Glutamatergic neuron (in vitro differentiated cells): ENCODE data around the gene NPM3. TPM values are rescaled to one million over a fixed set of nuclear protein-coding genes. Genes with fewer than 3 reads are reported as not detected.

ENCODE experiments used
- DNase-seq: peaks from one replicate; pipeline ENCODE4 v3.0.0; 2022
- H3K27ac Mint-ChIP-seq: one replicate; pipeline ENCODE4 v1.8.0; 2020; ENCODE audit warnings: mild to moderate bottlenecking, mixed read lengths, inconsistent platforms; ENCODE audit not compliant: unreplicated experiment
- H3K27me3 Mint-ChIP-seq: one replicate; pipeline ENCODE4 v1.8.0; 2020; ENCODE audit warnings: mild to moderate bottlenecking, moderate library complexity, mixed read lengths, inconsistent platforms; ENCODE audit not compliant: unreplicated experiment
- H3K36me3 Mint-ChIP-seq: one replicate; pipeline ENCODE4 v1.8.0; 2020; ENCODE audit warnings: mild to moderate bottlenecking, mixed read lengths, inconsistent platforms; ENCODE audit not compliant: unreplicated experiment
- H3K4me1 Mint-ChIP-seq: one replicate; pipeline ENCODE4 v1.8.0; 2020; ENCODE audit warnings: mild to moderate bottlenecking, low read depth, mixed read lengths, inconsistent platforms; ENCODE audit not compliant: unreplicated experiment
- H3K4me3 Mint-ChIP-seq: one replicate; pipeline ENCODE4 v1.8.0; 2020; ENCODE audit warnings: mild to moderate bottlenecking, mixed read lengths, inconsistent platforms; ENCODE audit not compliant: unreplicated experiment
- H3K9me3 Mint-ChIP-seq: one replicate; pipeline ENCODE4 v1.8.0; 2020; ENCODE audit warnings: mild to moderate bottlenecking, moderate library complexity, mixed read lengths, inconsistent platforms; ENCODE audit not compliant: unreplicated experiment
- CTCF ChIP-seq: fragments of 200-600 bp; sonication (generic); IDR thresholded peaks from one replicate; pipeline ENCODE4 v1.5.0; 2021; ENCODE audit not compliant: partially characterized antibody, unreplicated experiment
- long read RNA-seq: library from polyadenylated mRNA; unstranded; transcript quantifications from one replicate; pipeline ENCODE4 v2.0.0, GENCODE V29; 2020; ENCODE audit not compliant: unreplicated experiment
- total RNA-seq: library from RNA; stranded (reverse); fragmentation: NEBNext Ultra II Directional; extraction: Animal tissue kit (Norgen Biotek cat#: 25700); gene quantifications from one replicate; pipeline ENCODE4 v1.2.1, GENCODE V29; 2021; ENCODE audit not compliant: unreplicated experiment

The NPM3 gene
- 18.1 TPM for total RNA-seq
- long read RNA-seq: 0 reads

DNA sequence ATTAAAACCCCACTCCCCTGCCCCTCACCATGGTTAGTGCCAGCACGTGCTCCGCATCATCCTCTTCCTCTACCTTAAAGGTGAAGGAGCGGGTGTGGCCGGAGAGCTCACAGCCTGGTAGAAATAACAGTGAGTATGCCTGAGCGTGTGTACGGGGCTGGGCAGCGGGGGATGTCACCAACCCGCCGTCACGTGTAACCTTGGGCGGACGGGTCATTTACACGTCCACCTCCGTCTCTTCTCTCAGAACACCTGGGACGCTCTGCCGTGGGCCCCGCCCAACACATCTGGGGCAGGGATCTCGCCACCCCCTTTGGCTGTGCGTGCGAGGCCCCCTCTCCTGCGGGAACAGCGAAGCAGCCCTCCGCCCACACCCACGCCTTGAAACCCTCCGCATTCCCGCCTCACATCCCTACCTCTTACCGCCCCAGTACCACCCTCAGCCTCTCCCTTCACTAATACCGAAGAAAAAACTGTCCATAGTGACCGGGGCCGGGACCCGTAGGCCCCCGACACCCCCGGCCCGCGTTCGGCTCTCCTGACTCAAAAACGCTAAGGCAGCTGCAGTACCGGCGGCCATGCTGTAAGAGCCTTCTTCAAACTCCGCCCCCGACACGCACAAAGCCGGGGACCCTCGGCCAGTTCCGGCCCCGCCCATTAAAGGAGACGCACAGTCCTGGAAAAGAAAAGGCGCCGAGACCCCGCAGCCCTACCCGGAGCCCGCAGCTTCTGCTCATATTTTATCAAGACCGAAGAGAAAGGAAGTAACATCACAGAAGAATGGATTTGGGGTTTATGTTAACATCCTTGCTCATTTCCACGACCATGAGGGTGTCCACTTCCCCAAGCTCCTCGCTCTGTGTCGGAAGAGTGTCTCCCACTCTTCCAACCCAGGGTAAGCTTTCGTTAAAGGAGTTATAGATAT is at the start of gene NPM3:
Gene NPM3 (minus strand): TSS at position 636 of the 925 bp plus-strand sequence. CDS start 56 bp downstream, at position 580.
- H3K27me3 Mint-ChIP-seq: peaks cover 17% of the 10 kb centered on the region
- H3K4me3 Mint-ChIP-seq: peak within 1 kb of the TSS; percentile 98
- peaks cover 16% of the 10 kb centered on the region for H3K9me3 Mint-ChIP-seq
- no peak for TF ChIP-seq CTCF
- H3K27ac Mint-ChIP-seq: peak within 1 kb of the TSS; percentile 76
- H3K36me3 Mint-ChIP-seq: no peaks in the 10 kb centered on the region
- H3K4me1 Mint-ChIP-seq: peaks cover 21% of the 10 kb centered on the region
- peak; percentile 92 for DNase-seq

GRCh38 chr10:101832325-101832771 is 49.1 kb upstream of the NPM3 start:
- Mint-ChIP-seq H3K36me3 (peaks cover 1% of the 10 kb centered on the region), H3K9me3 (peaks cover 8% of the 10 kb centered on the region), H3K4me3 (no peak overlapping the region), H3K4me1 (peaks cover 37% of the 10 kb centered on the region), H3K27me3 (peaks cover 12% of the 10 kb centered on the region), H3K27ac (no peak overlapping the region)
- no peak for DNase-seq
- TF ChIP-seq CTCF: no peak

DNA sequence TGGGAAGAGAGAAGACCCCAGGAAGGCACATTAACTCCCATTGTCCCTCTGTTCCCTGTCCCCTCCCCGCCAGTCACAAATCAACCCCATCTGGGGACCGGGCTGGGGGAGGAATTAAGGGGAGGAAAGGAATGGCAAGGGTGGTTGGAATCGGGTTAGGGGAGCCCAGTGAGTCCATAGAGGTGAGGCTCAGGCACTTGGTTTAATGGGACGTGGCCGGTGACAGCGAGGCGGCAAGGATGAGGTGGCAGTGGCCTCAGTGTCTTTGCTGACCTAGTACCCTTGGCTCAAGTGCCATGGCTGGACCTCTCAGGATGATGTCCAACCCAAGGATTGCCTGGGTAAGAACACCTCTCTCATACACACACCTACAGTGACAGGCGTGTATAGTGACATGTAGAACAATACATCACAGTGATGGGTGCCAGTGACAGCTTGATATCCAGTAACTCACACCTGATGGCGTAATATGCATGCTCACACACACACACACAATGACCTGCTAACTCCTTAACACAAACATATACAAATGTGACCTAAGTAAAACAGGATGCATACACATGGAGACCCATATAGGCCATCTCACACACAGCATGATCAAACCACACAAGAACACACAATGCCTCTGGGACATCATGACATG is 48.0 kb upstream of the NPM3 start:
- peak overlapping the region; percentile 86 for H3K4me3 Mint-ChIP-seq
- H3K36me3 Mint-ChIP-seq: peaks cover 5% of the 10 kb centered on the region

GRCh38 chr10:101830322-101831168 is 47.3 kb upstream of the NPM3 start:
- peaks cover 5% of the 10 kb centered on the region for H3K36me3 Mint-ChIP-seq
- peak overlapping the region; percentile 82 for H3K27ac Mint-ChIP-seq
- peaks cover 31% of the 10 kb centered on the region for H3K4me1 Mint-ChIP-seq
- DNase-seq: peak; percentile 87
- peaks cover 12% of the 10 kb centered on the region for H3K27me3 Mint-ChIP-seq
- peaks cover 8% of the 10 kb centered on the region for H3K9me3 Mint-ChIP-seq
- H3K4me3 Mint-ChIP-seq: peak overlapping the region; percentile 86
- no peak for TF ChIP-seq CTCF

More for the DNA sequence above, 48.0 kb upstream of the NPM3 start:
- H3K27me3 Mint-ChIP-seq: peaks cover 12% of the 10 kb centered on the region
- peaks cover 8% of the 10 kb centered on the region for H3K9me3 Mint-ChIP-seq
- peak overlapping the region; percentile 8 for H3K27ac Mint-ChIP-seq
- peaks cover 37% of the 10 kb centered on the region for H3K4me1 Mint-ChIP-seq
- DNase-seq: no peak
- no peak for TF ChIP-seq CTCF
